ENCODE data around the gene CBFA2T2.
A peak's percentile ranks its signal among the peaks of the same experiment; 100 is the strongest.
"Not testable (repeated sequence)": the region's sequence is repeated elsewhere in the genome, so short reads cannot be mapped to it uniquely, and the experiment has no call there.

Gene CBFA2T2

DNA sequence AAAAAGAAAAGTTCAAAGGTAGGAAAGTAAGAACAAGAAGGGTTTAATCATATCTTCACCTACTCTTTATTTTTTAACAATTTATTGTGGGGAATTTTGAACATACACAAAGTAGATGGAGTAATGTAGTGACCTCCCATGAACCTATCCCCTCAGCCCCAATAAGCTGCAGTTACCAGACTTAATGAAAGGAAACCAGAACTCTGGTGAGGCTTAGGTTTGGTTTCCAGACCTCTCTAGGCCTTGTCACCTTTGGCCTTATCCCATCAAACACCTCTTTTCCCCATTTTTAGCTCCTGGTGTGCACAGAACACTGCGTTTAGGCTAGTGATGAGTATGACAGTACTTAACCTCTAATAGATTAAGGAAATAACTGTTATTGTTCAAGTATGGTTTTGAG lies 42.0 kb downstream of the CBFA2T2 start:
- Histone ChIP-seq H3K4me1 (peaks cover 0 to 3% (median 0%) of the 10 kb centered on the region in 10 experiments; a peak in 1 of 20 replicates), H3K4me3 (no peak overlapping the region), H3K4me2 (no peak overlapping the region), H4K20me1 (peaks cover 0 to 59% (median 10%) of the 10 kb centered on the region in 11 experiments; a peak in 9 of 22 replicates), H3K27ac (no peak overlapping the region), H3K27me3 (no peaks in the 10 kb centered on the region), H3K9me3 (replicated peaks in 1 of 11) (peaks cover under 1 to 10% (median 2%) of the 10 kb centered on the region in 11 experiments; a peak in 19 of 22 replicates), H3K36me3 (peaks cover 0 to 17% (median 6%) of the 10 kb centered on the region in 11 experiments; a peak in 9 of 22 replicates), H3K9ac (no peak overlapping the region)
- no peak for TF ChIP-seq Cebpa-rat (IDR thresholded peaks at IDR 0.05)

DNA sequence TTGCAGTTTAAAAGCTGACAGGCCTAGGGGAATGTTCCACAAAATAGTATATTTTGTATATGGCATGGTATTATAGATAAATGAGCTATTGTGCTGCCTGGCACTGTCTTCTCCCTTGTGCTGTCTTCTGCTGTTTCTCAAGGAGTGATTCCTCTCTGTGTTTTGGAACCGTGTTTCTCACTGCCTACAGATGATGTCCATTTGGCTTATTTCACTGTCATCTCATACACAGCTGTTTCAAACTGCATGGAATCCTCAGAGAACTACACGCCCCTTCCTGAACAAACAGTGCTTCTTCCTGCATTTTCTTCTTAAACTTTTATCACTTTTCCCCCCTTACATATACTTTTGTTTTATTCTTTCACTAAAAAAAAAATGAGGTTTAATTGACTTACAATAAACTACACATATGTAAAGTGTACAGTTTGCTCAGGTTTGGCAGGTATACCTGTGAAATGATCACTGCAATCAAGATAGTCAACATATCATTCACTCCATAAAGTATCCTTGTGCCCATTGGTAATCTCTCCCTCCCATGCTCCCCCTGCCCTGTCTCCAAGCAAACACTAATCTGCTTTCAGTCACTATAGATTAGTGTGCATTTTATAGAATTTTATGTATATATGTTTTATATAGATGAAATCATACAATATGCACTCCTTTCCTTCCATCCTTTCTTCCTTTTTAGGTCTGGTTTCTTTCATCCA lies 43.0 kb downstream of the CBFA2T2 start:
- Histone ChIP-seq H3K27ac (no peak overlapping the region), H3K4me2 (no peak overlapping the region)

DNA sequence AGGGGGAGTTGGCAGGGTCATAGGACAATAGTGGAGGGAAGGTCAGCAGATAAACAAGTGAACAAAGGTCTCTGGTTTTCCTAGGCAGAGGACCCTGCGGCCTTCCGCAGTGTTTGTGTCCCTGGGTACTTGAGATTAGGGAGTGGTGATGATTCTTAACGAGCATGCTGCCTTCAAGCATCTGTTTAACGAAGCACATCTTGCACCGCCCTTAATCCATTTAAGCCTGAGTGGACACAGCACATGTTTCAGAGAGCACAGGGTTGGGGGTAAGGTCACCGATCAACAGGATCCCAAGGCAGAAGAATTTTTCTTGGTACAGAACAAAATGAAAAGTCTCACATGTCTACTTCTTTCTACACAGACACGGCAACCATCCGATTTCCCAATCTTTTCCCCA lies 45.8 kb downstream of the CBFA2T2 start:
- peaks cover 7 to 20% (median 10%) of the 10 kb centered on the region in 11 experiments; a peak in 21 of 22 replicates for H3K9me3 ChIP-seq (replicated peaks in 1 of 11)
- H3K27ac ChIP-seq, H3K27me3 ChIP-seq, H3K4me2 ChIP-seq, H3K9ac ChIP-seq, H3K4me3 ChIP-seq: not testable (repeated sequence)
- H3K36me3 ChIP-seq: peaks cover 0 to 15% (median 5%) of the 10 kb centered on the region in 11 experiments; a peak in 9 of 22 replicates
- peaks cover 3 to 18% (median 12%) of the 10 kb centered on the region in 10 experiments; a peak in 17 of 20 replicates for H3K4me1 ChIP-seq
- H4K20me1 ChIP-seq: peaks cover 0 to 60% (median 10%) of the 10 kb centered on the region in 11 experiments; a peak in 10 of 22 replicates

More for the DNA sequence above, 43.0 kb downstream of the CBFA2T2 start:
- TF ChIP-seq Cebpa-rat (IDR thresholded peaks at IDR 0.05): no peak
- H3K9me3 ChIP-seq (replicated peaks in 1 of 11): peaks cover 7 to 20% (median 10%) of the 10 kb centered on the region in 11 experiments; a peak in 21 of 22 replicates
- no peak overlapping the region for H3K9ac ChIP-seq
- H3K36me3 ChIP-seq: peaks cover 0 to 19% (median 5%) of the 10 kb centered on the region in 11 experiments; a peak in 11 of 22 replicates
- peaks cover 0 to 3% (median 0%) of the 10 kb centered on the region in 10 experiments; a peak in 1 of 20 replicates for H3K4me1 ChIP-seq
- H3K4me3 ChIP-seq: no peak overlapping the region
- no peaks in the 10 kb centered on the region for H3K27me3 ChIP-seq
- H4K20me1 ChIP-seq: peaks cover 0 to 56% (median 10%) of the 10 kb centered on the region in 11 experiments; a peak in 9 of 22 replicates

DNA sequence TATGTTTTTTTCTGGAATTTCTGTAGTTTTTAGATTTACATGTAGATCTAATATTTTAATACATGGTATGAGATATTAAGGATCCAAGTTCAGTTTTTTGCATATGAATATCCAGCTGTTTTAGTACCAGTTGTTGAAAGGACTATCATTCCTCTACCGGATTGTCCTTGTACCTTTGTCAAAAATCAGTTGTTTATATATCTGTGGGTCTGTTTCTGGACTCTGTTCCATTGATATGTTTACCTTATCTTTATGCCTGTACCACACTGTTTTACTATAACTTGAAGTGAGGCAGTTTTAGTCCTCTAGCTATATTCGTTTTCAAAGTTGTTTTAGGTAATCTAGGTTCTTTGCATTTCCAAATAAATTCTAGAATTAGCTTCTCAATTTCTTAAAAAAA lies 47.7 kb downstream of the CBFA2T2 start:
- H3K9me3 ChIP-seq (replicated peaks in 1 of 11): peaks cover 7 to 20% (median 10%) of the 10 kb centered on the region in 11 experiments; a peak in 21 of 22 replicates
- H3K27ac ChIP-seq: no peak overlapping the region
- no peak for TF ChIP-seq Cebpa-rat (IDR thresholded peaks at IDR 0.05)
- H3K4me3 ChIP-seq: no peak overlapping the region
- H4K20me1 ChIP-seq: peaks cover 0 to 55% (median 4%) of the 10 kb centered on the region in 11 experiments; a peak in 8 of 22 replicates
- no peaks in the 10 kb centered on the region for H3K27me3 ChIP-seq
- peaks cover 0 to 18% (median 12%) of the 10 kb centered on the region in 10 experiments; a peak in 17 of 20 replicates for H3K4me1 ChIP-seq
- no peak overlapping the region for H3K9ac ChIP-seq
- H3K36me3 ChIP-seq: peaks cover 0 to 15% (median 5%) of the 10 kb centered on the region in 11 experiments; a peak in 11 of 22 replicates
- no peak overlapping the region for H3K4me2 ChIP-seq

DNA sequence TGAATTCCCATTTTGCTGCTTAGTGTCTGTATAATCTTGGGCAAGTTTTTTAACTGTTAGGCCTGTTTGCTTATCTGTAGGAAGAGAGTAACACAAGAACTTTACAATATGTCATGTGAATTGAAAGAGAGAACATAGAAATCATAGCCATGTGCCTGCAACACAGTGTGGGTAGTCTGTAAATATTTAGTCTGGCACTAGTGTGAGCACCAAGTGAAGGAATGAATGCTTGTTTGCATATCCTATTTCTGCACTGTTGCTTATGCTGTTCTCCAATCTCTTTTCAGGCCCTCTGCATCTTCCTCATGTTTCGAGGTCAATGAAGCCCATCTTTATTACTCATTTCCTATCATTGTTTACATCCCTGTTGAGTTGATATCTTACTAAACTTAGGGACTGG lies 49.2 kb downstream of the CBFA2T2 start:
- peaks cover 0 to 18% (median 12%) of the 10 kb centered on the region in 10 experiments; a peak in 16 of 20 replicates for H3K4me1 ChIP-seq
- no peak for TF ChIP-seq Cebpa-rat (IDR thresholded peaks at IDR 0.05)
- no peak overlapping the region for H3K4me3 ChIP-seq
- H3K9me3 ChIP-seq (replicated peaks in 1 of 11): peaks cover 7 to 20% (median 10%) of the 10 kb centered on the region in 11 experiments; a peak in 21 of 22 replicates
- peak overlapping the region in 2 of 11 experiments; percentile 21 to 25; a peak in 3 of 22 replicates for H3K27ac ChIP-seq
- H3K4me2 ChIP-seq: peak overlapping the region in 8 of 11 experiments; percentile 3 to 54 (median 32); a peak in 11 of 22 replicates
- no peaks in the 10 kb centered on the region for H3K27me3 ChIP-seq
- H3K9ac ChIP-seq: no peak overlapping the region
- H4K20me1 ChIP-seq: peaks cover 0 to 56% (median 0%) of the 10 kb centered on the region in 11 experiments; a peak in 7 of 22 replicates
- peaks cover 0 to 9% (median 4%) of the 10 kb centered on the region in 11 experiments; a peak in 9 of 22 replicates for H3K36me3 ChIP-seq

DNA sequence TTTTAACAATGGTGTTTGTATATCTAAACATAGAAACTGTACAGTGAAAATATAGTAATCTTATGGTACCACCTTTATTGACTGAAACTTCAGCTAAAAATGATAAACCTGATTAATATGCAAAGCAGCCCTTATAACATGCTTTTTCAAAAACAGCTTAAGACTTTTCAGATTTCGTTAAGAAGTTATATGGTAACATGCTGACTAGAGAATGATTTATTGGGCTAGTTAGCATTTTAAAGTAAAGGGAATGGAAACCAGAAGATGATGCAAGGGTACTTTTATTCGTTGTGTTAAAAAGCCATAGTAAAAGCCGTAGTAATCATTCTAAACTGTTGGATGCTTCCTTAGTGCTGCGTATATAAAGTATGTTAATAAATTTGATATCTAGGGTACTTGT lies 50.5 kb downstream of the CBFA2T2 start:
- TF ChIP-seq Cebpa-rat (IDR thresholded peaks at IDR 0.05): no peak
- peaks cover 0 to 18% (median 12%) of the 10 kb centered on the region in 10 experiments; a peak in 16 of 20 replicates for H3K4me1 ChIP-seq
- no peaks in the 10 kb centered on the region for H3K27me3 ChIP-seq
- H3K27ac ChIP-seq: no peak overlapping the region
- H3K9ac ChIP-seq: no peak overlapping the region
- H3K4me3 ChIP-seq: no peak overlapping the region
- peaks cover 7 to 20% (median 10%) of the 10 kb centered on the region in 11 experiments; a peak in 21 of 22 replicates for H3K9me3 ChIP-seq (replicated peaks in 1 of 11)
- peaks cover 0 to 6% (median 4%) of the 10 kb centered on the region in 11 experiments; a peak in 5 of 22 replicates for H3K36me3 ChIP-seq
- H4K20me1 ChIP-seq: peaks cover 0 to 66% (median 5%) of the 10 kb centered on the region in 11 experiments; a peak in 6 of 22 replicates
- no peak overlapping the region for H3K4me2 ChIP-seq

DNA sequence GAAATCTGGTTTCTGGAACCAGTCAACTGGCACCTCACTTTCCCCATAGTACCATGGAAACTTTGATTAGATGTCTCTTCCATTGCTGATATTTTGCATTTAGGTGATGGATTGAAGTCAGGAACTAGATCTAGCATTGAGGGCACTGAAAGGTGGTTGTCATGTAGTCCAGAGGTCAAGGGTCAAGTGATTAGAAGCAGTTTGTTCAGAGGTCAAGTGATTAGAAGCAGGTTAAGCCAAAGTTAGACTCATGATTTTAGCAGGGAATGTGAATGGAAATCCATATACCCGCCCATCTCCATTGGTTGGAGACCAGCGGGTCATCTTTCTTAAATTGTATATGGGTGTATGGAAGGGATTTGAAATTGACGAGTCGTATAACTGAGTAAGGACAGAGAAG lies 51.2 kb downstream of the CBFA2T2 start:
- H3K9ac ChIP-seq: no peak overlapping the region
- no peak overlapping the region for H3K4me2 ChIP-seq
- H3K27me3 ChIP-seq: no peaks in the 10 kb centered on the region
- no peak overlapping the region for H3K27ac ChIP-seq
- no peak overlapping the region for H3K4me3 ChIP-seq
- peaks cover 0 to 6% (median 4%) of the 10 kb centered on the region in 11 experiments; a peak in 5 of 22 replicates for H3K36me3 ChIP-seq
- peaks cover 7 to 16% (median 10%) of the 10 kb centered on the region in 11 experiments; a peak in 21 of 22 replicates for H3K9me3 ChIP-seq (replicated peaks in 1 of 11)
- TF ChIP-seq Cebpa-rat (IDR thresholded peaks at IDR 0.05): no peak
- H4K20me1 ChIP-seq: peaks cover 0 to 68% (median 5%) of the 10 kb centered on the region in 11 experiments; a peak in 6 of 22 replicates
- H3K4me1 ChIP-seq: peaks cover 0 to 18% (median 12%) of the 10 kb centered on the region in 10 experiments; a peak in 16 of 20 replicates

DNA sequence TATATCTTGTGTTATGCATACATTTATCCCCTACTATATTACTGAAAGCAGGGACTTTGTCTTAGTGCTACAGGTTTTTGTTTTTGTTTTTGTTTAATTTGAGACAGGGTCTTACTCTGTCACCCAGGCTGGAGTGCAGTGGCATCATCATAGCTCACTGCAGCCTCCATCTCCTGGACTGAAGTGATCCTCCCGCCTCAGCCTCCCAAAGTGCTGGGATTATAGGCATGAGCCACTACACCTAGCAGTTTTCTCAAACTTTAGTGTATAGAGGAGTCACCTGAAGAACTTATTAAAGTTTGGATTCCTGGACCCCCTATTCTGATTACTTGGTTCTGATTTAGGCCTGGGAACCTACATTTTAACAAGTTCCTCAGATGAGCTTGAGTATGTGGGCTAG lies 51.9 kb downstream of the CBFA2T2 start:
- peaks cover 0 to 74% (median 5%) of the 10 kb centered on the region in 11 experiments; a peak in 6 of 22 replicates for H4K20me1 ChIP-seq

DNA sequence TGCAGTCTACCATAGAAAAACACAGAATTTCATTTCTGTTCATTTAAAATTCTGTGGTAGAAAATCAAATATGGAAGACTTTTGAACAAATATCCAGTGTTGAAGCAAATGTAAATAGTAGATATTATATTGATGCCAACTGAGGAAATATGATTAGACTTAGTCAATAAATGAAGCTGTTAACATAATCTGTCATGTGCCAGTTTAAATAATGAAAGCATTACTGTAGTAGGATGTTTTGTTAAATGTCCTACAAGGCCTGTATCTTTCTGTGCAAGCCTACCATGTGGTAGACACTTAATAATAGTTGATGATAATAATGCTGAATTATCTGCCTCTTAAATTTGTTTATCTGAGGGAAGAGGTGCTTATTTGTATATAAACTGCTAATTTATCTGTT lies 55.9 kb downstream of the CBFA2T2 start:
- peaks cover 0 to 68% (median 5%) of the 10 kb centered on the region in 11 experiments; a peak in 8 of 22 replicates for H4K20me1 ChIP-seq
- no peaks in the 10 kb centered on the region for H3K9me3 ChIP-seq (replicated peaks in 1 of 11)
- no peaks in the 10 kb centered on the region for H3K4me1 ChIP-seq
- H3K27ac ChIP-seq: no peak overlapping the region
- no peaks in the 10 kb centered on the region for H3K27me3 ChIP-seq
- no peak overlapping the region for H3K4me3 ChIP-seq
- no peak overlapping the region for H3K4me2 ChIP-seq
- no peak for TF ChIP-seq Cebpa-rat (IDR thresholded peaks at IDR 0.05)
- H3K9ac ChIP-seq: no peak overlapping the region
- H3K36me3 ChIP-seq: peaks cover 3 to 8% (median 4%) of the 10 kb centered on the region in 11 experiments; a peak in 14 of 22 replicates

More for the DNA sequence above, 51.9 kb downstream of the CBFA2T2 start:
- H3K36me3 ChIP-seq: peaks cover 0 to 6% (median 4%) of the 10 kb centered on the region in 11 experiments; a peak in 5 of 22 replicates
- H3K27me3 ChIP-seq: no peaks in the 10 kb centered on the region
- no peak for TF ChIP-seq Cebpa-rat (IDR thresholded peaks at IDR 0.05)
- H3K4me3 ChIP-seq: no peak overlapping the region
- no peak overlapping the region for H3K27ac ChIP-seq
- no peak overlapping the region for H3K9ac ChIP-seq
- H3K4me2 ChIP-seq: no peak overlapping the region
- H3K9me3 ChIP-seq (replicated peaks in 1 of 11): peaks cover 6 to 11% (median 9%) of the 10 kb centered on the region in 11 experiments; a peak in 21 of 22 replicates
- peaks cover 0 to 18% (median 12%) of the 10 kb centered on the region in 10 experiments; a peak in 16 of 20 replicates for H3K4me1 ChIP-seq

Measured in BLaER1 treated with 17β-estradiol and CSF1 and Interleukin-3, amounts not matched to agents 10 nM and 100 nM (cell line).